AG04449 (cell line): ENCODE data around the gene ERBIN.

ENCODE experiments used
- CTCF ChIA-PET: fragments of 350-600 bp; formaldehyde crosslinking; extraction: SDS; loops from one replicate; lab custom pipeline; 2021; ENCODE audit warnings: antibody characterized with exemption; lab: Yijun Ruan, JAX
- POLR2A ChIA-PET: fragments of 400-600, 350-600 bp; formaldehyde crosslinking; extraction: SDS; loops from one replicate; lab custom pipeline; 2020; ENCODE audit warnings: antibody characterized with exemption, inconsistent platforms; lab: Yijun Ruan, JAX
- DNase-seq: peaks from one replicate; pipeline ENCODE4 v3.0.0-alpha.2; 2010; ENCODE audit warnings: low read depth, low spot score
- H3K4me3 ChIP-seq: 2 replicates; pipeline ENCODE4 v1.5.1; 2011; ENCODE audit warnings: low read depth, mild to moderate bottlenecking, control low read depth, low read length
- CTCF ChIP-seq: IDR thresholded peaks from one replicate; pipeline ENCODE4 v1.5.1; 2011; ENCODE audit warnings: mild to moderate bottlenecking, moderate library complexity, low read length, control low read depth, inconsistent platforms; ENCODE audit not compliant: insufficient read depth; ENCODE audit errors: missing control alignments

The ERBIN gene

GRCh38 chr5:65999061-65999723, 72.8 kb downstream of the ERBIN start:
- DNase-seq = no peak
- no peak for TF ChIP-seq CTCF
- POLR2A ChIA-PET = interaction anchor here (0.7 kb wide), 1 partner anchor 35 kb away, joined by 3 read pairs; no protein-coding TSS in a partner anchor
- CTCF ChIA-PET = no interaction called here
- H3K4me3 ChIP-seq = no peak overlapping the region

DNA sequence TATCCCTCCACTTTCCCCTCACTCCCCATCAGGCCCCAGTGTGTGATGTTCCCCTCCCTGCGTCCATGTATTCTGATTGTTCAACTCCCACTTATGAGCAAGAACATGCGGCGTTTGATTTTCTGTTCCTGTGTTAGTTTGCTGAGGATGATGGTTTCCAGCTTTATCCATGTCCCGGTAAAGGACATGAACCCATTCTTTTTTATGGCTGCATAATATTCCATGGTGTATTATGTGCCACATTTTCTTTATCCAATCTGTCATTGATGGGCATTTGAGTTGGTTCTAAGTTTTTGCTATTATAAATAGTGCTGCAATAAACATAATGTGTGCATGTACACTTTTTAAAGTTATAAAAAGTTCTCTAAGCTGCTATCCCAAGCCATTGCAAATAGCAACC, 75.6 kb downstream of the ERBIN start:
- H3K4me3 ChIP-seq = no peak overlapping the region
- ChIA-PET POLR2A (interaction anchor here (0.6 kb wide), 1 partner anchor 15 kb away, joined by 3 read pairs; no protein-coding TSS in a partner anchor), CTCF (interaction anchor here (1.1 to 1.4 kb wide), 2 partner anchors 9 to 259 kb away, joined by 3 read pairs; no protein-coding TSS in a partner anchor)
- no peak for TF ChIP-seq CTCF
- no peak for DNase-seq

DNA sequence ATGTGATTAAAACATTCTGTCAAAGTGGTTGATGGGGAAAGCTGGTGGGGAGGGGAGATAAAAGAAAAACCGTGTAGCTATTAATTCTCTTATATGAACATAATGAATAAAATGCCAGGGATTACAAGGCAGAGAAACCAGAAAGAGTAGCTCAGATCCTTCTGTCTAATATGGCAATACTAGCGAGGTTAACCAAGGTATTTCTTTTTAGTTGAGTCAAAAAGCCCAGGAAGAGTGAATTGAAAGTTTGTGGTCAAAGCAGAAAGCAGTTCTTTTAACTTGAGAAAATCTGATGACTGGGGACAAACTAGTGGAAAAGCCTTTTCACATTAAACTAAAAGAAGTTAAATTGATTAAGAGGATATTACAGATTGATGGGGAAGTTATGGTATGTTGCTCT, 76.0 kb downstream of the ERBIN start:
- POLR2A ChIA-PET = interaction anchor here (0.6 kb wide), 1 partner anchor 14 kb away, joined by 3 read pairs; no protein-coding TSS in a partner anchor
- CTCF ChIA-PET = interaction anchor here (1.1 to 1.4 kb wide), 2 partner anchors 9 to 259 kb away, joined by 3 read pairs; no protein-coding TSS in a partner anchor

DNA sequence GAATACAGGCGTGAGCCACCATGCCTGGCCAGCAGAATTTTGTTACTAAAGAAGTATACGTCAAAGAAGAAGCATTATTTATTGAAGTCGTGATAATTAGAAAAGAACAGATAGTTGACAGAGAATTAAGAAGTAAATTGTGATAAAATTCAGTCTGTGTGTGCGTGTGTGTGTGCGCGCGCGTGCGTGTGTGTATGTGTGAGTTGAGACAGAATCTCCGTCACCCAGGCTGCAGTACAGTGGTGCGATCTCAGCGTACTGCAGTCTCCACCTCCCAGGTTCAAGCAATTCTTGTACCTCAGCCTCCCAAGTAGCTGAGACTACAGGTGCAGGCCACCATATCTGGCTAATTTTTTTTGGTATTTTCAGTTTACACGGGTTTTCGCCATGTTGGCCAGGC, 77.8 kb downstream of the ERBIN start:
- POLR2A ChIA-PET = no interaction called here
- no peak for TF ChIP-seq CTCF
- H3K4me3 ChIP-seq = no peak overlapping the region
- no peak for DNase-seq
- CTCF ChIA-PET = interaction anchor here (1.0 kb wide), 1 partner anchor 25 kb away, joined by 3 read pairs; no protein-coding TSS in a partner anchor

More for the DNA sequence above, 76.0 kb downstream of the ERBIN start:
- no peak for DNase-seq
- no peak for TF ChIP-seq CTCF
- H3K4me3 ChIP-seq = no peak overlapping the region

DNA sequence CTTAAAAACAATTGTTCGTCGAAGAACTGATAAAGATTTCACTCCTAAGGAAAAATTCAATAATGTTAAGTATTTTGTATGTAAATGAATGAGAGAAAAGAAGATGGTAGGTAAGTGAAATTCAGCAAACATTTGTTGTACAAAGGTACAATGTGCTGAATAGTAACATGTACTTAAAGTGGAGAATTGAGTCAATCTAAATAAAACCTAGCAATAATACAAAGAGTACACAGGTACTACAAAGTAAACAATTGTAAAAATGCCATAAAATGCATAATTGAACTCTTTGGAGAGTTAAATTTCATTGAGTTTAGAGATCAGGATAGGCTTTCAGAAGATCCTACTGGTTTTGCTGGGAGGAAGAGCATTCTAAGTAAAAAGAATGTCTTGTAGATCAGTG, 82.9 kb downstream of the ERBIN start:
- ChIA-PET CTCF (no interaction called here), POLR2A (no interaction called here)
- DNase-seq = no peak

GRCh38 chr5:66010476-66010875, 84.1 kb downstream of the ERBIN start:
- no peak for DNase-seq
- no peak overlapping the region for H3K4me3 ChIP-seq
- no peak for TF ChIP-seq CTCF
- POLR2A ChIA-PET = no interaction called here
- CTCF ChIA-PET = no interaction called here

More for the DNA sequence above, 82.9 kb downstream of the ERBIN start:
- no peak overlapping the region for H3K4me3 ChIP-seq
- TF ChIP-seq CTCF = no peak
